ENCODE results near the gene NUDC. TPM values are rescaled to one million over a fixed set of nuclear protein-coding genes. Genes with fewer than 3 reads are reported as not detected.
A peak's percentile ranks its signal among the peaks of the same experiment; 100 is the strongest.

Gene NUDC
- total and polyA plus RNA-seq, 9 of the 15 experiments (the other 6 are each of a cell fraction or from before 2014, with no cell fraction given) = 9.8 to 234 (median 149) TPM

- TF ChIP-seq, protein P1, sequence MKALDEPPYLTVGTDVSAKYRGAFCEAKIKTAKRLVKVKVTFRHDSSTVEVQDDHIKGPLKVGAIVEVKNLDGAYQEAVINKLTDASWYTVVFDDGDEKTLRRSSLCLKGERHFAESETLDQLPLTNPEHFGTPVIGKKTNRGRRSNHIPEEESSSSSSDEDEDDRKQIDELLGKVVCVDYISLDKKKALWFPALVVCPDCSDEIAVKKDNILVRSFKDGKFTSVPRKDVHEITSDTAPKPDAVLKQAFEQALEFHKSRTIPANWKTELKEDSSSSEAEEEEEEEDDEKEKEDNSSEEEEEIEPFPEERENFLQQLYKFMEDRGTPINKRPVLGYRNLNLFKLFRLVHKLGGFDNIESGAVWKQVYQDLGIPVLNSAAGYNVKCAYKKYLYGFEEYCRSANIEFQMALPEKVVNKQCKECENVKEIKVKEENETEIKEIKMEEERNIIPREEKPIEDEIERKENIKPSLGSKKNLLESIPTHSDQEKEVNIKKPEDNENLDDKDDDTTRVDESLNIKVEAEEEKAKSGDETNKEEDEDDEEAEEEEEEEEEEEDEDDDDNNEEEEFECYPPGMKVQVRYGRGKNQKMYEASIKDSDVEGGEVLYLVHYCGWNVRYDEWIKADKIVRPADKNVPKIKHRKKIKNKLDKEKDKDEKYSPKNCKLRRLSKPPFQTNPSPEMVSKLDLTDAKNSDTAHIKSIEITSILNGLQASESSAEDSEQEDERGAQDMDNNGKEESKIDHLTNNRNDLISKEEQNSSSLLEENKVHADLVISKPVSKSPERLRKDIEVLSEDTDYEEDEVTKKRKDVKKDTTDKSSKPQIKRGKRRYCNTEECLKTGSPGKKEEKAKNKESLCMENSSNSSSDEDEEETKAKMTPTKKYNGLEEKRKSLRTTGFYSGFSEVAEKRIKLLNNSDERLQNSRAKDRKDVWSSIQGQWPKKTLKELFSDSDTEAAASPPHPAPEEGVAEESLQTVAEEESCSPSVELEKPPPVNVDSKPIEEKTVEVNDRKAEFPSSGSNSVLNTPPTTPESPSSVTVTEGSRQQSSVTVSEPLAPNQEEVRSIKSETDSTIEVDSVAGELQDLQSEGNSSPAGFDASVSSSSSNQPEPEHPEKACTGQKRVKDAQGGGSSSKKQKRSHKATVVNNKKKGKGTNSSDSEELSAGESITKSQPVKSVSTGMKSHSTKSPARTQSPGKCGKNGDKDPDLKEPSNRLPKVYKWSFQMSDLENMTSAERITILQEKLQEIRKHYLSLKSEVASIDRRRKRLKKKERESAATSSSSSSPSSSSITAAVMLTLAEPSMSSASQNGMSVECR (CRISPR knock-in tag; IDR thresholded peaks at IDR 0.05) = peak; percentile 62
- TF ChIP-seq ZSCAN32 (CRISPR knock-in tag; IDR thresholded peaks at IDR 0.05) (no peak), ILF3 (IDR thresholded peaks at IDR 0.05; ENCODE audit: borderline replicate concordance) (no peak), ZKSCAN1 (IDR thresholded peaks at IDR 0.05; ENCODE audit: low read depth, low read length) (no peak), FOS (IDR thresholded peaks at IDR 0.05; ENCODE audit: extremely low read depth, insufficient read length) (no peak), SP2 (IDR thresholded peaks at IDR 0.05; ENCODE audit: extremely low read depth, low read depth, low read length, poor library complexity, severe bottlenecking) (no peak), CBFB (CRISPR knock-in tag; IDR thresholded peaks at IDR 0.05) (no peak), ZC3H4 (CRISPR knock-in tag; IDR thresholded peaks at IDR 0.05; ENCODE audit: borderline replicate concordance) (peak; percentile 72; the same call in 1 of the 2 replicates), SP1 (CRISPR knock-in tag; IDR thresholded peaks at IDR 0.05) (peak; percentile 42)
- TF ChIP-seq, protein P2, sequence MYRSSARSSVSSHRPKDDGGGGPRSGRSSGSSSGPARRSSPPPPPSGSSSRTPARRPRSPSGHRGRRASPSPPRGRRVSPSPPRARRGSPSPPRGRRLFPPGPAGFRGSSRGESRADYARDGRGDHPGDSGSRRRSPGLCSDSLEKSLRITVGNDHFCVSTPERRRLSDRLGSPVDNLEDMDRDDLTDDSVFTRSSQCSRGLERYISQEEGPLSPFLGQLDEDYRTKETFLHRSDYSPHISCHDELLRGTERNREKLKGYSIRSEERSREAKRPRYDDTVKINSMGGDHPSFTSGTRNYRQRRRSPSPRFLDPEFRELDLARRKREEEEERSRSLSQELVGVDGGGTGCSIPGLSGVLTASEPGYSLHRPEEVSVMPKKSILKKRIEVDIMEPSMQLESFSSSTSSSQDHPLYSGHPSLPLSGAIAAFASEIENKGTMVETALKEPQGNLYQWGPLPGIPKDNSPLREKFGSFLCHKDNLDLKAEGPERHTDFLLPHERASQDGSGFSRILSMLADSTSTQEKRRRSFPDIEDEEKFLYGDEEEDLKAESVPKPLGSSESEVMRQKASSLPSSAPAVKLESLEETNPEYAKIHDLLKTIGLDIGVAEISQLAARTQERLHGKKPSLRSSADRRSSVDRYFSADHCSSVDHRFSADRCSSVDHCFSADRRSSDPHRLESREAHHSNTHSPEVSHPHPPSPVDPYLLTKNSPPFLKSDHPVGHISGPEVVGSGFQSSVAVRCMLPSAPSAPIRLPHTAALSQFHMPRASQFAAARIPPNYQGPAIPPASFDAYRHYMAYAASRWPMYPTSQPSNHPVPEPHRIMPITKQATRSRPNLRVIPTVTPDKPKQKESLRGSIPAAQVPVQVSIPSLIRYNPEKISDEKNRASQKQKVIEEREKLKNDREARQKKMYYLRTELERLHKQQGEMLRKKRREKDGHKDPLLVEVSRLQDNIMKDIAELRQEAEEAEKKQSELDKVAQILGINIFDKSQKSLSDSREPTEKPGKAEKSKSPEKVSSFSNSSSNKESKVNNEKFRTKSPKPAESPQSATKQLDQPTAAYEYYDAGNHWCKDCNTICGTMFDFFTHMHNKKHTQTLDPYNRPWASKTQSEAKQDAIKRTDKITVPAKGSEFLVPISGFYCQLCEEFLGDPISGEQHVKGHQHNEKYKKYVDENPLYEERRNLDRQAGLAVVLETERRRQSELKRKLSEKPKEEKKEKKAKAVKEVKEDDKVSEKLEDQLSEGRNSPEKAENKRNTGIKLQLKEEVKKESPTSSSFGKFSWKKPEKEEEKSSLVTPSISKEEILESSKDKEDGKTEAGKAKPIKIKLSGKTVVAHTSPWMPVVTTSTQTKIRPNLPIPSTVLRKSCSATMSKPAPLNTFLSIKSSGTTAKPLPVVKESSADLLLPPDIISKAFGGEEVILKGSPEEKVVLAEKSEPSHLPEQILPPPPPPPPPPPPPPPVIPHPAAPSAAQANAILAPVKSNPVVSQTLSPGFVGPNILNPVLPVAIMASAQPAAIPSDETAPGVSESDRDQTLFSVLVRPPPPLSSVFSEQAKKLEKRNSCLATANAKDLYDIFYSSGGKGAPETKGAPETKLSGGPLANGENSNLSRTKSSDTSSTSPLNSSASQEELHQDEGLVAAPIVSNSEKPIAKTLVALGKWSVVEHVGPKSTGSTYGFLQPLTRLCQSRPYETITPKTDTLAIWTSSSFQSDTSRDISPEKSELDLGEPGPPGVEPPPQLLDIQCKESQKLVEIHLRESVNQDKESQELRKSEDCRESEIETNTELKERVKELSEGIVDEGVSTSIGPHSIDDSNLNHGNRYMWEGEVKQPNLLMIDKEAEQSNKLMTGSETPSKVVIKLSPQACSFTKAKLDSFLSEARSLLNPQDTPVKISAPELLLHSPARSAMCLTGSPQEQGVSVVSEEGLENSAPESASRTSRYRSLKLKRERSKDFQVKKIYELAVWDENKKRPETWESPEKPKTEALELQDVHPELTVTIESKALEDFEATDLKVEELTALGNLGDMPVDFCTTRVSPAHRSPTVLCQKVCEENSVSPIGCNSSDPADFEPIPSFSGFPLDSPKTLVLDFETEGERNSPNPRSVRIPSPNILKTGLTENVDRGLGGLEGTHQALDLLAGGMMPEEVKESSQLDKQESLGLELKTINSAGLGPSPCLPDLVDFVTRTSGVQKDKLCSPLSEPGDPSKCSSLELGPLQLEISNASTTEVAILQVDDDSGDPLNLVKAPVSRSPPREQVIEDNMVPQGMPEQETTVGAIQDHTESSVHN (IDR thresholded peaks at IDR 0.05; ENCODE audit: borderline replicate concordance in 1 of 2, low read depth in 1 of 2) = no peak
These were observed 38.4 kb downstream of the NUDC start, which contains the start of gene KDF1 (continued) for GRCh38 chr1:26959722-26960624.
